Thyroid gland (tissue), 4 donors: ENCODE measurements around the gene SCAP.

ENCODE experiments used
- CTCF ChIP-seq, 6 experiments: fragments of 200-600 bp in 3 of 6; fragments of 450-650 bp in 3 of 6; sonication (generic) in 3 of 6; IDR thresholded peaks; one replicate each; pipeline ENCODE4 v1.5.1; 2016 to 2019; ENCODE audit warnings: antibody characterized with exemption in 6 of 6, mild to moderate bottlenecking in 2 of 6, inconsistent platforms in 1 of 6, moderate library complexity in 1 of 6
- POLR2A ChIP-seq, 2 donors: fragments of 450-650 bp; IDR thresholded peaks; one replicate each; pipeline ENCODE4 v1.6.1; 2017; ENCODE audit warnings: antibody characterized with exemption in 2 of 2, mild to moderate bottlenecking in 2 of 2, moderate library complexity in 1 of 2

GRCh38 chr3:47482366-47482765 lies 6.6 kb upstream of the SCAP start:
- TF ChIP-seq CTCF (IDR thresholded peaks at IDR 0.05) = no peak
- no peak for TF ChIP-seq POLR2A (IDR thresholded peaks at IDR 0.05)
